Umbilical cord (tissue), 2 donors: ENCODE results near the gene CALHM3. TPM values are rescaled to one million over a fixed set of nuclear protein-coding genes. Genes with fewer than 3 reads are reported as not detected.

ENCODE experiments used
- DNase-seq: peaks from one replicate; pipeline ENCODE4 v3.0.0-alpha.2; 2015; ENCODE audit warnings: low spot score
- total RNA-seq: library from RNA; depleted of rRNA; stranded (reverse); fragments of >200 nt; gene quantifications from one replicate; pipeline ENCODE4 v1.2.3, GENCODE V29; 2014; ENCODE audit warnings: low replicate concordance; ENCODE audit not compliant: insufficient read depth

Gene CALHM3
- total RNA-seq, 1 donor from 2014 or later: not detected

DNA sequence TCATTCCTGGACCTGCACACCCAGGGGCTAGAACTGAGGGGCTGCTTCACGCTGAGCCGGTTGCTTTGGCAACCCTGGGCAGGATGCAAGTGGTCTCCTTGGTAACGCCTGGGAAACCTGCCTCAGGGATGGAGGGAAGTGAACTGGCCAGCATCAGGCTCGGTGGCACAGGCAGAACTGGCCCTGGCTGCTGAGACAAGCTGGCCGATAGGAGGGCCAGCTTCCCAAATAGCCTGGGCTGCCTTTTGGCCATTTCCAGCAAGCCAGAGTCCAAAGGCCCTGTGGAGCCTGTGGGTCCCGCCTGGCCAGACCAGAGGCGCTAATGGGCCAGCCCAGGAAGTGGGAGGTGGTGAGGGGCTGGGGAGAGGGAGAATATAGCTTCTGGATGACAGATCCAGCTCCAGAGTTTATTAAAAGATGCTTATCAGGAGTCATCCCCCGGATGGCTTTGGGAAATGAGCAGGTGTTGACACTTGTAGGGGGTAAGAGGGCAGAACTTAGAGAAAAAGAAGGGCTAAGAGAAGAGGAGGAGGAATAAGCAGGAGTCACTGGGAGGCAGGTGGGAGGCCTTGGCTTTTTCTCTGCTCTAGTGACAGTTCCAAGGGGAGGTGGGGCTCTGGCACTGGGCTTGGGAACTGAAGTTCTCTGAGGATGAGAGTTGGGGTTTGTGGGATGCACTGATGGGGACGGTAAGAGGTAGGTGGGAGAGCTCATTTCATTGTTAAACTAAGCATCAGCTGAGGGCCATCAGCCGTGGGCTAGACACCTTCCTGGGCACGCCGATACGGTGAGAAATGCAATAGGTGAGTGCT, 24.0 kb upstream of the CALHM3 start:
- no peak for DNase-seq

GRCh38 chr10:103501186-103501585, 22.1 kb upstream of the CALHM3 start:
- DNase-seq: no peak

DNA sequence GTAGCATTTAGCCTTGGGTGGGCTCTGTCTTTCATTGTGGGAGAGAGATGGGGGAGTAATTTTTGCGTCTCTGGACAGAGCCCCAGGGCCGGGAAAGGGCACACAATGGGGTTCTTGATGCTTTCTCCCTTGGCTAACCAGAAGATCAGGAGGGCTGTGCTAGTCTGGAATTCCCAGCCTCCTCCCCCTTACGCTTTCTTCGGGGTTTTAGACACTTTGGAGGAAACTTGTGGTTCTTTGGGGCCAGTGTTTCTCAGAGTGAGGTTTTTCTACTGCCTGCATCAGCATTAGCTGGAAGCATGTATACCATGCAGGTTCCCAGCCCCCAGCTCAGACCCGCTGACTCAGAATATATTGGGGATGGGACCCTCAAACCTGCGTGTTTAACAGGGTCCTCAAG, 21.4 kb upstream of the CALHM3 start:
- no peak for DNase-seq

DNA sequence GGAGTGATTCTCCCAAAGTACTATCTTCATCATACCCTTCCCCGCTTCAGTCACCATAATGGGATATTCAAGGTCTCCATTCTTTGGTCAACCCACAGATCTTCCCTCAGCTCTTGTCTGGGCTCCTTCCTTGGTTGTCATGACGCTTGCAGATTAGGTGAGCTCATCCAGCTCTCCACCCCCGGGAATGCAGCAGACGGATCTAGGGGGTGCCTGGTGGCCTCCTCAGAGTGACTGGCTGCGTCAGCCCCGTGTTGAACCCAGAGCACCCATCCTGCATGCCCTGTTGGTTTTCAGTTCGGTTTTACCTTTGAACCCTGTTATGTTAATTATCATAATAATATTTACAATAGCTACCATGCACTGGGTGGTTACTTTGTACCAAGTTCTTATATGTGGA, 20.8 kb upstream of the CALHM3 start:
- DNase-seq: no peak

- no peak for DNase-seq
Observed at GRCh38 chr10:103498936-103499638, 20.0 kb upstream of the CALHM3 start.

DNA sequence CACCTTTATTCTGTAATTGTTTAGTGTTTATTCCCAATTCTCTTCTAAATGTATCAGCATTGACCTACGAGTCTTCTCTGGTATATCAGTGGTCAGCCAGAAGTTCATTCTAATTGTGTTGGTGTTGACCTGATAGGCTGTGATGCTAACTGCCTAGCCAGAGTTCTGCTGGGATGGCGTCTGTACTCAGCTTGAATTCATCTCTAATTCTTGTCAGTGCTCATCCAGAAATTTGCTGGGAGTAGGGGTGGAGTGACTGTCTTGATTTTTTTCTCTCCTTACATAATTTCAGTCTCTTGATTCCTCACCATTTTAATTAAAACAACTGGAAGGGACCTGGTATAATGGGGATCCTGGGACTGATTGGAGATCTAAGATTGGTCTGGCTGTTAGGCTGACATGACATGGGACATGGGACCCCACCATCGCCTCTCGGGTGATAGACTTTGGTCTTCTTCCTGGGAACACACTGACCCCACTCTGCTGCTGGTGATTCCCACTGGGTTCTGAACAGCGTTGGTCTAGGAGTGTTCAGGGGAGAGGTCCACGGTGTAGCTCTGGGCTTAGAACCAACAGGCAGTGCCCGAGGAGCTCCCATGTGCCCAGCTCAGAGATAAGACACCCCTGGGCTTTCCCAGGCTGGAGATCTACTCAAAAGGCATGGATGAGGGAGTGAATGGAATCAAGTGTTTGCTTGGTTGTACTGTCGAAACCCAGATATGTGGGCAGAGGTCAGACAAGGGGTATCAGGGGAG, 18.3 kb upstream of the CALHM3 start:
- DNase-seq: no peak

GRCh38 chr10:103495321-103495720, 16.3 kb upstream of the CALHM3 start:
- DNase-seq: no peak

- peak; percentile 40 for DNase-seq
Observed at GRCh38 chr10:103493916-103494877, 15.2 kb upstream of the CALHM3 start.

DNA sequence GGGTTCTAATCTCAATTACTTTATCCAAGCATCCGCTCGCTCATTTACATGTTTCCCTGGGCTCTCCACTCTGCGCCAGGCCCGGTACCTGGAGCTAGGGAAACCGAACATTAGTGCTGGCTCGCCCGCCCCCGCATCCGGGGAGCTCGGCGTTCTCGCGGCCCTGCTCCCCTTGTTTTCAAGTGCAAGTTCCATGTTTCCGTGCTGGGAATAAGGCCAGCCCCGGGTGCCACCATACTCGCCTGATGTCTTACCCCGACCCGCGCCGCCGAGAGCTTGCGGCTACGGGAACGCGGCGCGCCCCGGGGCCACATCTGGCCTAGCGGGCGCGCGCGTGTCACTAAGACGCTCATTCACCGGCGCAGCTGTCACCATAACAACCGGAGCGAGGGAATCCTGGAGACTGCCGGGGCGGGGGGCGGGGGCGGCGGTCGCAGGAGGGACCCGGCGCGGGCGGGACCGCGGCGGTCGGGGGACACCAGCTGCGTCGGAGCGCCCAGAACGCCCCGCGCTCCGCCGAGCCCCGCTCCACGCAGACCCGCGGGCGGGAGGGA, 14.4 kb upstream of the CALHM3 start, which contains the start of gene NEURL1:
TSS of gene NEURL1 (plus strand) at position 344 of the 554 bp plus-strand sequence. CDS start 683 bp downstream, outside the sequence.
- peak; percentile 57 for DNase-seq

DNA sequence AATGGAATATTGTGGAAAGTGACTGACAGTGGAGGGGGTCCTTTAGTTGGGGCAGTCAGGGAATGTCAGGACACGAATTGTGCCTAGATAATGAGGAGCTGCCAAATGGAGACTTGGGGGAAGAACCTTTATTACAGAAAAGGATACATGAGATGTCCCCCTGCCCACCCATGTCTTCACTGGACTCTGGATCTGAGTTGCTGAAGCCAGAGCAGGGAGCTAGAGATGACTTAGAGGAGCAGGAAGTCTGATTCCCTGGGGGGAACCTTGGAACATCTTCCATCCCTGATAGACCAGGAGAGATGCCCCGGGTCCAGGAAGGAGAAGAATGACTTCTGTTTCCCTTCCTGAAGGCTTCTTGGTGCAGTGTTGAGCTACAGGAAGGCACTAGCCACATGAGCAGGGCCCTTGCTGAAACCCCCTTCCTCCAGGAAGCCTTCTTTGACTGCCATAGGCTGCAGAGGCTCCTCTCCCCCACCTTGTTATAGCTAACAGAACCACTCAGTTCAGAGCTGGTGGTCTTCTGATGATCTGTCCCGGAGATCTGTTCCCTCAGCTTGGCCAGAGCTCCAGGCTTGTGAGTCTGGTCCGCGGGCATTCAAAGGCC, 13.7 kb upstream of the CALHM3 start:
- no peak for DNase-seq

DNA sequence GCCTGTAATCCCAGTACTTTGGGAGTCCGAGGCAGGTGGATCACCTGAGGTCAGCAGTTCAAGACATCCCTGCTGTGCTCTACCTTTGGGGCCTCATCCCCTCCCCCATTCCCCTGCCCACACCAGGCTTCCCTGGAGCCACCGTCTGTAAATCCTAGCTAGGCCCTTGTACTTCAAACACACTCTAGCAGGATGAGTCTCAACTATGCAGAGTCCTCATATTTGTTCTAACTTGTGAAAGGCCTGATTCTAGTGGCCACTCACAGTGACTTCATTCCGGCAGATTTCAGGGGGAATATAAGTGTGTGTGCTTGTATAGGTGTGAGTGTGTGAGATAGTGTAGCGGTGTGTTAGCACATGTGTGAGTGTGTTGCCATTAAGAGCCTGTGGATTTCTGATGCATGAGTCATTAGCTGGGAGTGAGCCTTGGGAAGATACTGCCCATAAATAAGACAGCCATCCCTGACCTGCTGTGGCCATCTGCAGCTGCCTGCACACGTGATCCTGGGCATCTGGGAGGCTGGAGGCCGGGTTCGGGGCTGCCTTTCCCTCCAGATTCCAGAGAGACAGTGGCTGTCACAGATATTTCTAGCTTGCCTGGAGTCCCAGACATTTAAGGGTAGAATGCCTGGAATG, 12.8 kb upstream of the CALHM3 start:
- peak; percentile 97 for DNase-seq

GRCh38 chr10:103490986-103491314, 11.9 kb upstream of the CALHM3 start:
- DNase-seq: no peak

- DNase-seq: no peak
Observed at GRCh38 chr10:103487410-103487708, 8.3 kb upstream of the CALHM3 start.

- peak; percentile 50 for DNase-seq
Observed at GRCh38 chr10:103486635-103487409, 7.8 kb upstream of the CALHM3 start.

DNA sequence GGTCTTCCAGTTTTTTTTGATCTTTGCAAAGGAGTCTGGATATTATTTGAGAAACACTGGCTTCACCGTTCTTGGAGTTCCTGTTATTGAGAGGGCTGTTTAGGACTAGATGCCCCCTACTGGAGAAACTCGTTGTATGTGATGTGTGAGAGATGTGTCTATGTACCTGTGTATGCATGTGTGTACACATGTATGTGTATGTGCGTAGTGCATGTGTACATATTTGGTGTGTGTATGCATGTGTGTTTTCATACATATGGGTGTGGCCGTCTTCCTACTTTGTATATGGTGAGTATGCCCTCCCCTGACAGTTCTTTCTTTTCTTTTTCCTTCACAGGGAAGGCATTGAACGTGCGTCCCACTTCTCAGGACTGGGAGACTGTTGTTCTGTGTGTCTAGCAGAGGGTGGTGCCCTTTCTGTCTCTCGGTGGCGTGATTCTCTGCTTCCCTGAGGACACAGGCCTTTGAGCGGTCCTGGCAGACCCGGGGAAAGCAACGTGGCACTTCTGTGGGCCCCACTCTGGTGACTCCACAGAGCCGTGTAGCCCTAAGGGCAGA, 3.0 kb upstream of the CALHM3 start:
- DNase-seq: peak; percentile 81

- no peak for DNase-seq
Observed at GRCh38 chr10:103480521-103480920, 1.5 kb upstream of the CALHM3 start.

- DNase-seq: no peak
Observed at GRCh38 chr10:103478671-103479070, 369 bp downstream of the CALHM3 start.

- DNase-seq: no peak
Observed at GRCh38 chr10:103476046-103476768, 2.8 kb downstream of the CALHM3 start.
